A549 treated with AZD2906 at 1 μM for 4 hours (cell line): Measurements from ENCODE around the gene ZNF611. TPM values are rescaled to one million over a fixed set of nuclear protein-coding genes. Genes with fewer than 3 reads are reported as not detected.

Experiments used
- total RNA-seq: library from RNA; stranded (reverse); fragments of 200-300 nt; extraction: Qiagen RNA extraction; gene quantifications from 5 replicates; pipeline ENCODE4 v1.2.3, GENCODE V29; 2022

Gene ZNF611
- total RNA-seq = 2.3 to 3.5 TPM (median 3.2 TPM) in 5 replicates

DNA sequence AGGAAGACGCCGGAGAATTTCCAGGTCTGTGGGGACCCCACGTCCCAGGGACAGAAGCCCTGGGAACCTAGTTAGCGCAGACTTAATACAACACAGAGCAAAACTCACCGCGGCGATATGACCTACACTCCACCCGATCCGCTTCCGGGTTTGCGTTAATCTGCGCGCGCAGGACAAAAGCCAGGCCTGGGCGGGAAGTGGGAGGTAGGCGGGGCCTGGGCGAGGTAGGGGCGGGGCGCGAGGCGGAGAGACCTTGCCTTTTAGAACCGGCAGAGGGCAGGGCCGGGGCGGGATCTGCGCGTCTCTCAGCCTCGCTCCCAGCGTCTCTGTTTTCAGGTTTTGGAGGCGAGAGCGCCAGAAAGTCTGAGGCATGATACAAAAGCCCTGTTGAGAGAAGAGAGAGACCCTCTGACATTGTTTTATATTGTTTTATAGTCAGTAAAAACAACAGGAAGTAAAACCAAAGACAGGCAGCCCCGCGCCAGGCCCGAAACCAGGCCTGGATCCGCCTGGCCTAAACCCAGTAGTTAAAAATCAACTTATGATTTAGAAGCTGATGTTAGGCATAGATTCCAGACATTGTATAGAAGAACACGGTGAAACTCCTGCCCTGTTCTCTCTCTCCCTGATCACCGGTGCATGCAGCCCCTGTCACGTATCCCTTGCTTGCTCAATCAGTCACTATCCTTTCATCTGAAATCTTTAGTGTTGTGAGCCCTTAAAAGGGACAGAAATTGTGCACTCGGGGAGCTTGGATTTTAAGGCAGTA lies at the start of gene ZNF611:
Gene ZNF611 (minus strand): TSS at position 152 of the 769 bp plus-strand sequence. CDS start 19,150 bp downstream, outside the sequence.

Other genes with a start within 250 kb of the ZNF611 start
- gene ZNF808, start 207.4 kb downstream of the ZNF611 start, total RNA-seq = 0.04 to 0.11 TPM (median 0.10 TPM) in 5 replicates
- gene ZNF701, start 164.8 kb downstream of the ZNF611 start, total RNA-seq = 0.09 to 0.29 TPM (median 0.26 TPM) in 5 replicates
- gene ZNF83, start 96.7 kb downstream of the ZNF611 start, total RNA-seq = 0.03 to 0.11 TPM (median 0.07 TPM) in 5 replicates
- 0.07 to 0.27 TPM (median 0.17 TPM) in 5 replicates for gene ZNF600, start 51.7 kb upstream of the ZNF611 start, total RNA-seq
- gene ZNF28, start 86.6 kb upstream of the ZNF611 start, total RNA-seq = 0.45 to 2.1 TPM (median 1.1 TPM) in 5 replicates
- gene ZNF468, start 122.6 kb upstream of the ZNF611 start, total RNA-seq = 0.31 to 0.78 TPM (median 0.45 TPM) in 5 replicates
- gene ZNF320, start 162.6 kb upstream of the ZNF611 start, total RNA-seq = not detected in 5 replicates
- 0.05 TPM in 1 of 5 replicates, not detected in the others for gene ZNF888, start 188.4 kb upstream of the ZNF611 start, total RNA-seq
- 0.04 to 0.10 TPM (median 0.06 TPM) in 4 of 5 replicates, not detected in the other for gene ZNF816, start 227.8 kb upstream of the ZNF611 start, total RNA-seq